DOHH2 (cell line): ENCODE results near the gene VSIG8.

Experiments used
- CTCF ChIP-seq: fragments of 200-600 bp; sonication (generic); IDR thresholded peaks from one replicate; pipeline ENCODE4 v1.5.1; 2014; ENCODE audit warnings: antibody characterized with exemption, mild to moderate bottlenecking, low read depth, low read length; ENCODE audit not compliant: poor library complexity, severe bottlenecking
- EZH2phosphoT487 ChIP-seq: fragments of 200-600 bp; sonication (generic); IDR thresholded peaks from 2 replicates; pipeline ENCODE4 v1.6.1; 2017; ENCODE audit warnings: borderline replicate concordance, mild to moderate bottlenecking, antibody characterized with exemption, low read length, moderate library complexity, mixed read lengths

DNA sequence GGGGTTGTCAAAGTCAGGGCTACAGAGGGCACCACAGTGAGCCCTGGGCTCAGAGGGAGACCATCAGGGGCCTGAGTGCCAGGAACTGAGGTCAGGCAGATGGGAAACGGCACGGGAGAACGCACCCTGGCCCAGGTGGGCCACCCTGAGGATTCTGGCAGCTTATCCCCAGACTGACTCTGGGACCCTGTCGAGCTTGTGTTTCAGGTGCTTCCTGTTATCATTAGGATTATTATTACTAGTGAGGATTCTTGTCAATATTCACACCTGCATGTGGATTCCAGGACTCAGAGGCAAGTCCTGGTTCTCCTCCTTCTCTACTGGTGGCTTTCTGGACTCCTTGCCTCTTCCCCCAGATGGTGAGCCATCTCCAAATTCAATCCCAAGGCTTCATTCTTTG is 15.2 kb downstream of the VSIG8 start:
- TF ChIP-seq CTCF, result no peak
- TF ChIP-seq EZH2phosphoT487, result no peak
